ENCODE measurements around the gene SHISAL1.

SHISAL1 gene

DNA sequence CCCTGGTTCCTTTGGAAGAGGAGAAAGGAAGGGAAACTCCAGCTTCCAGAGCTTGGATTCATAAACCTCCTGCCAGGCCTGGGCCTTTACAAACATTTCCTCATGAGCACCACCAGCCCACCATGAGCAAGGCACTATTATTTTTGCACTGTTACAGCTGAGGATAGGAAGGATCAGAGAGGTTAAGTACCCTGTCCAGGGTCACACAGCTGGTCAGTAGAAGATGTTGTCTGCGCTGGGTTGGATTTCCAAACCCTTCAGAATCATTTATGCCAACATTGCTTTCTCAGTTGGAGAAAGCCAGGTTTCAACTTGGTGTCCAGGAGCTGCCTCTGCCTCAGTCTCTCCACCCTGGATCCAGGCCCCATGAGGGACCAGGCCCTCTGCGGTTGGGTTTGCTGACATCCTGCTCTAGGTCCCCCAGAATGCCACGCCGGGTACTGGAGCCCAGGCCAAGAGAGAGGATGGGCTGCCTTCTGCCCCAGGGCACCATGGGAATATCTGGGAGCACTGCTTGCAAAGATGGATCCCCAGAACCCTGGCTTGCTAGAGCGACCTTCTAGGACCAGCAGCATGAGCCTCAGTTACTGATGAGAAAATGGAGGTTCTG lies 29.7 kb upstream of the SHISAL1 start:
- DNase-seq (ENCODE audit: low read depth, low spot score) = no peak

GRCh38 chr22:44341431-44342346 lies 28.9 kb upstream of the SHISAL1 start:
- peak; percentile 76 for DNase-seq (ENCODE audit: low read depth, low spot score)

GRCh38 chr22:44340271-44341239 lies 27.8 kb upstream of the SHISAL1 start:
- DNase-seq (ENCODE audit: low read depth, low spot score) = no peak

- no peak for DNase-seq (ENCODE audit: low read depth, low spot score)
Measured at GRCh38 chr22:44338906-44339305, 26.2 kb upstream of the SHISAL1 start.

- peak; percentile 53 for DNase-seq (ENCODE audit: low read depth, low spot score)
Measured at GRCh38 chr22:44338177-44338810, 25.5 kb upstream of the SHISAL1 start.

GRCh38 chr22:44337678-44338004 lies 24.9 kb upstream of the SHISAL1 start:
- DNase-seq (ENCODE audit: low read depth, low spot score) = peak; percentile 85

DNA sequence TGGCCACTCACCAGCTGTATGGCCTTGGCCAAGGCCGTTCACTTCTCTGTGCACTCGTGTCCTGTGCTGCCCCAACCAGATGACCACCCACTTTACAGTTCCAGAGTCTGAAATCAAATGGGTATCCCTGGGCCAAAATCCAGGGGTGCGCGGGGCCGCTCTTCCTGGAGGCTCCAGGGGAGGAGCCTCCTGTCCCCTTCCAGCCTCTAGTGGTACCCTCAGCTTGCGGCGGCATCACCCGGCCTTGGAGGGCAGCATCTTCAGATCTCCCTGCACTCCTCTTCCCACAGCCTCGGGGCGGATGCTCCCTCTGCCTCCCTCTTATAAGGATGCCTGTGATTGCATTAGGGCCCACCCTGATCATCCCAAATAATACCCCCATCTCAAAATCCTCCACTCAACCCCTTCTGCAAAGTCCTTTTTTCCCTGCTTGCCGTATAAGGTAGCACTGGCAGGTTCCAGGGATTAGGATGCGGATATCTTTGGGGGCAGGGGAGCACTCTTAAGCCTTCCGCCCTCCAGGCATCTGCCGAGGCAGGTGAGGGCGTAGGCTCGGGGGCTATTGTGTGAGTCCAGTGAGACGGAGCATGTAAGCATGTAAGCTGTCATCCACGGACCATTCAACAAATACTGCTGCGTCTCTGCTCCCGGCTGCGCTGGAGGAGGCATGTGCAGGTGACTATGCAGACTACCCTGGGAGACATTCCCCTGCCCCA lies 24.4 kb upstream of the SHISAL1 start:
- no peak for DNase-seq (ENCODE audit: low read depth, low spot score)

- DNase-seq (ENCODE audit: low read depth, low spot score) = no peak
Measured at GRCh38 chr22:44335903-44336803, 23.4 kb upstream of the SHISAL1 start.

DNA sequence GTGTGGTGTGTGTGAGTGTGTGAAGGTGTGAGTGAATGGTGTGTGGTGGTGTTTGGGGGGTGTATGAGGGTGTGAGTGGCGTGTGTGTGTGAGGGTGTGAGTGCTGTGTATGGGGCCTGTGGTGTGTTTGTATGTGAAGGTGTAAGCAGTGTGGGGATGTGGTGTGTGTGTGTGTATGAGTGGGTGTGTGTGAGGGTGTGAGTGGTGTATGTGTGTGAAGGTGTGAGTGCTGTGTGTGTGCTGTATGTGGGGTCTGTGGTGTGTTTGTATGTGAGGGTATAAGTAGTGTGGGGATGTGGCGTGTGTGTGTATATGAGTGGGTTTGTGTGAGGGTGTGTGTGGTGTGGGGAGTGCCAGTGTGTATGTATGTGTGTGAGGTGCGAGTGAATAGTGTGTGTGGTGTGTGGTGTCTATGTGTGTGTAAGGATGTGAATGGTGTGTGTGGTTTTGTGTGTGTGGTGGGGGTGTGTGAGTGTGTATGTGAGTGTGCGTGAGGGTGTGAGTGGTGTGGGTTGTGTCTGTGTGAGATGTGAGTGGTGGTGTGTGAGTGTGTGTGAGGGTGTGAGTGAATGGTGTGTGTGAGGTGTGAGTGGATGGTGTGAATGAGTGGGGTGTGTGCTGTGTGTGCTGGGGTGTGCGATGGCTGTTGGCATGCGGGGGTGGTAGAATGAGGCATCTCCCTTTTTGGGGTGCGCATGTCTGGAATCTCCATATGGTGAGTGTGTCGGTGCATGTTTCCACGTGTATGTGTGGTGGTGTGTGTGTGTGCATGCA lies 22.5 kb upstream of the SHISAL1 start:
- no peak for DNase-seq (ENCODE audit: low read depth, low spot score)

DNA sequence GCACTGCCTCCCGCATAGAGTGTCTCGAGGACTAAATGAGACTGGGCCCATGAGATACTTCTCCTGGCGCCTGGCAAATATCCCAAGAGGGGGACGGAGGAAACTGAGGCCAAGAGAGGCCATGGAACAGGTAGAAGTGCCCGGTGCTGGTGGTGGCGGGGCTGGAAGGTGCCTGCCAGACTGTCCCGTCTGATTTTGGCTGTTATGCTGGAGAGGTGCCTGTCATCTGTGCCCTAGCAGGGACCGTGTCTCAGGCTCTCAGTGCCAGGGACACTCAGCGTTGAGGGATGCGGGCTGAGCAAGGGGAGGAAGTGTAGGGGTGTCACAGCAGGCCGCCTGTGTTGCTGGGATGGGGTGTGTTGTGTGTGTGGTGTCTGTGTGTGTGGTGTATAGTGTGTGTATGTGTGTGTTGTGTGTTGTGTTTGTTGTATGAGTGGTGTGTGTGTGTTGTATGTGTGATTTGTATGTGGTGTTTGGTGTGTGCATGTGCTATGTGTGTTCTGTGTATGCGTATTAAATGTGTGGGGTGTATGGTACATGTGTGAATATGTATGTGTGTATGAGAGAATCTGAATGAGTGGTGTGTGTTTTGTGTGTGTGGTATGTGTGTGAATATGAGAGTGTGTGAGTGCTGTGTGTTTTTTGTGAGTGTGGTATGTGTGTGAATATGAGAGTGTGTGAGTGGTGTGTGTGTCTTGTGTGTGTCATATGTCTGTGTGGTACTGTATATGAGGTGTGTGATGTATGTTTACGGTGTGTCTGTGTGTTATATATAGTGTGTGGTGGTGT lies 21.3 kb upstream of the SHISAL1 start:
- DNase-seq (ENCODE audit: low read depth, low spot score) = no peak

DNA sequence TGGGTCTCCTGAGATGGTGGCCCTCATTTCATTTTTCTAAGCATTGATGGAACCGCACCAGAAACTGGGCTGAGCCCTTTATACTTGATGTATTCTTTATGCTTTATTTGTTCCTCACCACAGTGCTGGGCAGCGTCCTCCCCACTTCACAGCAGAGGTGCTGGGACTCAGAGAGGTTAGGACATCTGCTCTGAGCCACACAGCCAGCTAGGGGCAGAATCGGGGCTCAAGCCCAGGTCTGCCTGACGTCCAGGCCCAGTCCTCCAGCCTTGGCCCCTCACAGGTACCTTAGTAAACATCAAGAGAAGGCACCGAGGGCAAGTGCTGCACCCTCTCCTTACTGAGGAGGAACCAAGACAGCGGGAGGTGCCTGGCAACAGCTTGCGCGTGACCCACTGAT lies 20.2 kb upstream of the SHISAL1 start:
- no peak for DNase-seq (ENCODE audit: low read depth, low spot score)

DNA sequence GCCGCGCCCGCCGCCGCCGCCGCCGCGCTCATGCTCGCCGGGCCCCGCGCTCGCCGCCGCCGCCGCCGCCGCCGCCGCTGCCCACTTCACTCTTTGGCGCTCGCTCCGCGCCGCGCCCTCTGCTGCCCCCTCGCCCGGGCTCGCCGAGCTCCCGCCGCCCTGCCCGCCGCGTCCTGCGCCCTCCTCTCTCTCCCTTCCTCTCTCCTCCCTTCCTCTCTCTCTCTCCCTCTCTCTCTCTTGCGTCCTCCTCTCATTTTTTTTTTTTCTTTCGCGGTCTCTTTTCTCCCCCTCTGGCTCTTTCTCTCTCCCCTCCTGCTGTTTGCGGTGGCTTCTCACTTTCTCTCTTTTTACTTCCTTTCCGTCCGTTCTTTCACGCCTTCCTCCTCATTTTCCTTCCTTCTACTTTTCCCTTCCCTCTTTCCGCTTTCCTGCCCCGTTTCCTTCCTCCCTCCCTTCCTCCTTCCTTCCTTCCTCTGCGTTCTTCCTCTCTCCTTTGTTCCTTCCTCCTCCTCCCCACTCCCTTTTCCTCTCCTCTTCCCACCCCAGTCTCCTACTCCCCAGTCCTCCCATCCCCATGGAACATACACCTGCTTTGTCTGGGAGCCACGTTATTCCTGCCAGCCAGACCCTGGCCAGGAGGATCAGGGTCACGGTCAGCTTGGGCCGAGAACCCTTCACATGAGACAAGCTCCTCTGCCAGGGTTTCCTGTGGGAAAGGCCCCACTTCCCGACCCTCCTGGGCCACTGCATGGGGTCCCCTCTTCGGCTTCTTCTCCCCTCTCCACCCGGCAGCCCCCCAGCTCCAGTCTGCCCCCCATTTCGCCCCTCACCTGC lies 19.3 kb upstream of the SHISAL1 start:
- DNase-seq (ENCODE audit: low read depth, low spot score) = peak; percentile 73

DNA sequence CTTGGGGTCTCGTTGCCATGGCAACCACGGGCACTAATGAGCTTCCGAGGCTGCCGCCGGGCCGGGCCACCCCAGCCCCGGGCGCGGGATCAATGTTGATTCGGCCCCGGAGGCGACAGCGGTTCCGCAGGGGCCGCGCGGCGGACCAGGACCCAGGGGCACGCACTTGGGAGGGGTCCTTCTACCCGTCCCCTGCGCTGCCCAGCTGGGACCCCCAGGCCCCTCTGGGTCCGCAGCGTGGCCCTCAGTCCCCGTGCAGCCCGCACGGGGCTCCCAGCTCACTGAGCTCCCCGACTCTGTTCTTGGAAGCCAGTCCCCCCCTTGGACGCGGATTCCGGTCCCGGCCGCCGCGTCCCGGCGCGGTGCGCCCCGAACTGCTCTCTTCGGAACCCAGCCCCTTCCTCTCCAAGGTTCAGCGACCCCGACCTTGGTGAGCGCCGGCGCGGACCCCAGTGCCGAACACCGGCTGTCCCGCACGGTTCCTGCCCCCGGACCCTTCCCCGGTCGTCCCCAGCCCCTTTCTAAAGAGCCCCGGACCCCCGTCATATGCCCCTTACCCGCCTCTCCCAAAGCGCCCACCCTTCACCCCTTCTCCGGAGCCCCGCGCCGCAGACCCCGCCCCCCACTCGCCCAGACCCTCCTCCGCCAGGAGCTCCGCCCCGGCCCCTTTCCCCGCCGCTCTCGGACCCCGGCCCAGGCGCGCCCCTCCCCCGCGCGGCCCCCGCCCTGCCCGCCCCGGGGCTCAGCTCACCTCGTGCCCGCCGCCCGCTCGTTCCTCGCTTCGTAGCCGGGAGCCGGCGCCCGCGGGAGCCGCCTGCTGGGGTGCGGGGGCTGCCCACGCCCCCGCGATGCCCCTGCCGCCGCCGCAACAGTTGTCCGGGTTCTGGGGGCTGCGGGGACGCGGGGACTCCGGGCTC lies 18.3 kb upstream of the SHISAL1 start:
- no peak for DNase-seq (ENCODE audit: low read depth, low spot score)

GRCh38 chr22:44330188-44330743 lies 17.5 kb upstream of the SHISAL1 start:
- no peak for DNase-seq (ENCODE audit: low read depth, low spot score)

- no peak for DNase-seq (ENCODE audit: low read depth, low spot score)
Measured at GRCh38 chr22:44329179-44329796, 16.5 kb upstream of the SHISAL1 start.

GRCh38 chr22:44328762-44329161 lies 16.0 kb upstream of the SHISAL1 start:
- no peak for DNase-seq (ENCODE audit: low read depth, low spot score)
